Measurements from ENCODE around the gene MAP3K20.
"Not testable (repeated sequence)": the region's sequence is repeated elsewhere in the genome, so short reads cannot be mapped to it uniquely, and the experiment has no call there.

The MAP3K20 gene

DNA sequence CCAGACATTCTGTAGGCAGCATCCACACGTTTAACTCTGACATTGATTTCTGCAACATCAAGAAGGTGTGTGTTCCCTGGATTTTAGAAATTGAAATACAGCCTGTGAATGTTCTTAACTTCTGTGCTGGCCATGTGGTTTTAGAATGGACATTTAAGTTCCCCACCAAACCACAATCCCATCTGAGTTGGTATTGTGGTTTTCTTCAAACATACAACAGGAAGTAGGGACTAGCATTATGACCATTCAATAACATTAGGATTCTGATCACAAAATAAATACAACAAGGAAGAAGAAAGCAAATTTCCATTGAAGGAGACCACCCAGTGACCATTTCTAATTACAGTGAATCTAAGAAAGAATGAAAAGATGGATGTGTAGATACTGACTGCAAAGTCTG is 51.2 kb downstream of the MAP3K20 start:
- no peak for DNase-seq

DNA sequence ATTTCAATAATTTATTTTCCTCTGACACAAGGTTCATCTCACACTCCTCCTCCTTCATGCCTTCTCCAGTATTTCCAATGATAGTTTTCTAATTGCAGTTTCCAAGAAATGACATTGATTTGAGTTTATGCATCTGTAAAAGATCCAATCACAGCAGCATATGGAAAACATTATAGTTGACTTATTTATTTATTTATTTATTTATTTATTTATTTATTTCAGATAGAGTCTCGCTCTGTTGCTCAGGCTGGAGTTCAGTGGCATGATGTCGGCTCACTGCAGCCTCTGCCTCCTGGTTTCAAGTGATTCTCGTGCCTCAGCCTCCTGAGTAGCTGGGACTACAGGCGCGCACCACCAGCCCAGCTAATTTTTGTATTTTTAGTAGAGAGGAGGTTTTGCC is 52.5 kb downstream of the MAP3K20 start:
- not testable (repeated sequence) for DNase-seq

- DNase-seq, result no peak
Measured at GRCh38 chr2:173130496-173131465, 55.1 kb downstream of the MAP3K20 start.

GRCh38 chr2:173132531-173132930 is 56.9 kb downstream of the MAP3K20 start:
- DNase-seq, result no peak

- no peak for DNase-seq
Measured at GRCh38 chr2:173134703-173135102, 59.1 kb downstream of the MAP3K20 start.

- DNase-seq, result no peak
Measured at GRCh38 chr2:173136067-173136466, 60.4 kb downstream of the MAP3K20 start.

DNA sequence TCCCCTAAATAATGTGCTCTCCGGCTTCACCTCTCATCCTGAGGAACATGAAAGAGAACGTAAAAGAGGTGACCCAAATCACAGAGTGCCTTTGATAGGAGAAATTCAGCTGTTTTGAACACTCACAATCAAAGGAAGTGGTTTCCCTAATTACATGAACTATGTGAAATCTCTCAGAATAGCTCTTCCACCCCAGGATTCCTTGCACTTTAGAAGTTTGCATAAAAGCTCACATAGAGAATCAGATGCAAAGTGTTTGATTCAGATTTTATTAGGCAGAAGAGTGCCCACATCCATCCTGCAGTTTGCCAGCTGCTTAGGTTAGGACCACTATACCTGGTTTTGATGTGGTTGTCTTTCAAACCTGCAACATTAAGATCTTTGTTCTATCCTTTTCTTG is 61.0 kb downstream of the MAP3K20 start:
- DNase-seq, result no peak

DNA sequence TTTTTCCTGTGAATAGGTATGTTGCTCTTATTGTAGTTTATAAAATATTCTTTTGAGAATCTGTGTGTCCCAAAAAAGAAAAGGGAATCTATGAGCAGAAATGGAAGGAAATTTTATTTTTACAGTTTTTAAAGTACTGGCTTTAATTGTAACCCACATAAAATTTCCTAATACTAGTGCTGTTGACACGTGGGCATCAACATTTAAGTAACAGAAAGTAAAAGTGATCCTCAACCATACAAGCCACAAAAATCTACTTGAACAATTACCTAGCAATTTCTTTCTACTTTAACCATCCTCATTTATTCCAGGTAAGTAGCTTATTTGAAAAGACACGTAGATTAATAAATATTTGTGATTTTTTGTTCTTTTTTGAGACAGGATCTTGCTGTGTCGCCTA is 62.0 kb downstream of the MAP3K20 start:
- no peak for DNase-seq

- no peak for DNase-seq
Measured at GRCh38 chr2:173138962-173139361, 63.3 kb downstream of the MAP3K20 start.

- no peak for DNase-seq
Measured at GRCh38 chr2:173141666-173142065, 66.0 kb downstream of the MAP3K20 start.

- no peak for DNase-seq
Measured at GRCh38 chr2:173145454-173145853, 69.8 kb downstream of the MAP3K20 start.

DNA sequence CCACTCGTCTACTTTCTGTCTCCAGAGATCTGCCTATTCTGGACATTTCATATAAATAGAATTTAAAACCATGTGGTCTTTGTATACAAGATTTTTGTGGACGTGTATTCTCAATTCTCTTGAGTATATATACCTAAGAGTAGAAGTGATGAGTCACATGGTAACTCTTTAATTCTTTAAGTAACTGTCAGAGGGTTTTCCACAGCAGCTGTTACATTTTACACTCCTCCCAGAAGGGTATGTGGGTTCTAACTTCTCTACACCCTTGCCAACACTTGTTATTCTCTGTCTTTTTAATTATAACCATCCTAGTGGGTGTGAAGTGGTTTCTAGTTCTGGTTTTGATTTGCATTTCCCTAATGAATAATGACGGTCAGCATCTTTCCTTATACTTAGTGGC is 70.9 kb downstream of the MAP3K20 start:
- no peak for DNase-seq

- no peak for DNase-seq
Measured at GRCh38 chr2:173148520-173148919, 72.9 kb downstream of the MAP3K20 start.

- no peak for DNase-seq
Measured at GRCh38 chr2:173149491-173149890, 73.8 kb downstream of the MAP3K20 start.

GRCh38 chr2:173150087-173150486 is 74.4 kb downstream of the MAP3K20 start:
- DNase-seq, result no peak

- no peak for DNase-seq
Measured at GRCh38 chr2:173150963-173151362, 75.3 kb downstream of the MAP3K20 start.

DNA sequence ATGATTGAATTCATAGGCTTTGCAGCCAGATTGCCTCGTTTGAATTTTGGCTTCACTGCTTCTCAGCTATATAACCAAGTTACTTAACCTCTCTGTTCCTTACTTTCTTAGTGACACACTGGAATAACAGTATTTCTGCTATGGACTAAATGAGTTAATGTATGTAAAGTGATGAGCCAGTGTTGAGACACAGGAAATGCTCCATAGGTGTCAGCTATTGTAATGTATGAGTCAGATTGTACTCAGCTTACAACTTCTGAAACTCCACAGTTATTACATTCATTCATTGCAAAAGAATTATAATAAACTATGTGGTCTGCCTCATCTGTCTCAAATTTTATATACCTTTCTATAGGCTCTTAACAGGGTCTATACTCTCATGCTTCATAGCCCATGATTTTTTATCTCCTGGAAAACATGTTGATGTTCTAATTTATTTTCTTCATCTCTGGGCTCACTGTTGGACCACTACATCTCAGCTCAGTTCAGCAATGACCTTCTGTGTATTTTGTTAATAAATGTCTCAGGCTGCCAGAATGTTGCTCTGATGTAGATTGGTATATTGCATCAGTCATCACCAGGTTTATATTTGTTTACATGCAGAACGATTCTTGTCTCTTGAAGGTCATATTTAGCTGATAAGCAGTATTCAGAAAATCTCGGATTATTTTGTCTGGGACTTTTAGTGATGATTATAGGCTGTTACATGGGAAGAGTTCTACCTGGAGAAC is 76.2 kb downstream of the MAP3K20 start:
- DNase-seq, result no peak

GRCh38 chr2:173153301-173153885 is 77.7 kb downstream of the MAP3K20 start:
- DNase-seq, result no peak

DNA sequence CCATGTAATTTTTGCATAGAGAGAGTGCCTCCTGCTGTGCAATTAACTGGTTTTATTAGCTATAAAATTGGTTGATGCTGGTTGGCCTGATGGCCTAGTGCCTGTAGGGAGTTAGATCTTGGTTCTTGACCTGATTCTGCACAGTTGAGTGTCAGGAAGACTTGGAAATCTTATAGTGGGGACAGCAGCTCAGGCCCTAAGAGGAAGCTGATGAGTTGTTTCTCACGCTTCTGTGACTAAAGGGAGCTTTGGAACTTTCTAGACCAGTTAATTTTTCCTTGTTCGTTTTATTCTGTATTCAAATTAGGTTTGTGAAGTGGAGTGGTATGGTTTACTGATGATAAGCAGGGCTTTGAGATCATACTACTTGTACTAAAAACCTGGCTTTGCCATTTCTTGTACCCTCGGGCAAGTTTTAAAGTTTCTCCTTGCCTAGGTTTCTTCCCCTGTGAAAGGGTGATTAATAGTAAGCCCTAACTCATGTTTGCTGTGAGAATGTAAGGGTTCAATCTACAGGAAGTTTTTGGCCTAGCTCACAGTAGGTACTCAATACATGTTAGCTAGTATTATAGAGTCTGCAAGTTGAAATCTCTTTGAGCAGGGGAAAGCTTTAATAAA is 82.1 kb downstream of the MAP3K20 start:
- DNase-seq, result no peak

- no peak for DNase-seq
Measured at GRCh38 chr2:173159791-173160463, 84.3 kb downstream of the MAP3K20 start.

DNA sequence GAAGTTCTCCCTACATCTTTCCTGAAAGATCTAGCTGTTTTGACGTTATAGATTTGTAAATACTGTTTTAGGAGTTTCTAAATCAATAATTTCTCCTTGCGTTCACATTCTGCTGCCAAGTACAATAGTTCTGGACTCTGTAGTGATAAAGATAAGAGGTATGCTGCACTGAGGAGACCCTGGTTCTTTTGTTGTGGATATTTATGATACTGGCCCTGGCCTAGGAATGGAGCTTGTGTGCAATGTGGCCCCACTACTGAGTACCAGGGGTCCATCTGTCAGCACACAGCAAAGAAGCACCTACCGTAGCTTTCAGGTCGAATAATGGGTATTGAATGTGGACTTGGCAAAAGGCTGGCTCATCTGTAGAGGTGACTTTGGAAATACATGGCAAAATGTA is 85.0 kb downstream of the MAP3K20 start:
- DNase-seq, result no peak

- DNase-seq, result no peak
Measured at GRCh38 chr2:173161040-173161439, 85.4 kb downstream of the MAP3K20 start.

DNA sequence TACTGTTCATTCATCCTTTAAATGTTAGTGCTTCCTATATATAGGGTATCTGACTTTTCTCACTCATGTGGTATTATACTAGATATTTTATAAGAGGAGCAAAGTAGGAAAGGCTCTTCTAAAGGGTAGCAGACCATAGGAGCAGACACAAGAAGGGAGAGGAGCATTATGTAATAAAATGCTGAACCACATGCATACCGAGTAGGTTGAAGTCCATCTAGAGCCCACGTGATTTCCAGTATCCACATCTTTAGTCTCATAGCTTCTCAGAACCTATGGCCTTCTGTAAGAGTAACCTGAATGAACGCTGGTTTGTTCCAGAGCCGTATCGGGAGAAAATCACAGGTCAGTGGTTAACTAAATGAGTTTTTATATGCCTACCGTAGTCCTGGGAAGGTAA is 85.9 kb downstream of the MAP3K20 start:
- DNase-seq, result no peak
